Left cardiac atrium (tissue), 4 donors: Measurements from ENCODE around the gene FCHO1. TPM values are rescaled to one million over a fixed set of nuclear protein-coding genes. Genes with fewer than 3 reads are reported as not detected.

Experiments
- ATAC-seq, 2 donors: fragments of 200-7000 bp; cut with Tn5 transposase; one replicate each; pipeline ENCODE4 v1.9.1; 2020; ENCODE audit warnings: mild to moderate bottlenecking in 2 of 2, moderate library complexity in 2 of 2
- DNase-seq: peaks from one replicate; pipeline ENCODE4 v3.0.0-alpha.2; 2020
- intact Hi-C, 2 donors: fragments of 100-400 bp; cut with DNase I; formaldehyde crosslinking; loops; one replicate each; pipeline versions ENCODE4 v1.14.1 to v1.15.1; 2022 to 2023
- long read RNA-seq: library from polyadenylated mRNA; unstranded; transcript quantifications from one replicate; pipeline ENCODE4 v2.0.0, GENCODE V29; 2021
- total RNA-seq, 2 donors: library from RNA; stranded (reverse); fragmentation: NEBNext Ultra II Directional; extraction: Animal tissue kit (Norgen Biotek cat#: 25700); gene quantifications; one replicate each; pipeline ENCODE4 v1.2.1, GENCODE V29; 2021
- donor health status: DM: no; HTN: yes; CAD: no.
- donor health status: DM: no; HTN: yes; CAD: no; lungs with severe emphysema.
- donor health status: DM: yes; HTN: yes; CAD: no.
- donor health status: Dilated cardiomyopathy.

FCHO1 gene, protein sequence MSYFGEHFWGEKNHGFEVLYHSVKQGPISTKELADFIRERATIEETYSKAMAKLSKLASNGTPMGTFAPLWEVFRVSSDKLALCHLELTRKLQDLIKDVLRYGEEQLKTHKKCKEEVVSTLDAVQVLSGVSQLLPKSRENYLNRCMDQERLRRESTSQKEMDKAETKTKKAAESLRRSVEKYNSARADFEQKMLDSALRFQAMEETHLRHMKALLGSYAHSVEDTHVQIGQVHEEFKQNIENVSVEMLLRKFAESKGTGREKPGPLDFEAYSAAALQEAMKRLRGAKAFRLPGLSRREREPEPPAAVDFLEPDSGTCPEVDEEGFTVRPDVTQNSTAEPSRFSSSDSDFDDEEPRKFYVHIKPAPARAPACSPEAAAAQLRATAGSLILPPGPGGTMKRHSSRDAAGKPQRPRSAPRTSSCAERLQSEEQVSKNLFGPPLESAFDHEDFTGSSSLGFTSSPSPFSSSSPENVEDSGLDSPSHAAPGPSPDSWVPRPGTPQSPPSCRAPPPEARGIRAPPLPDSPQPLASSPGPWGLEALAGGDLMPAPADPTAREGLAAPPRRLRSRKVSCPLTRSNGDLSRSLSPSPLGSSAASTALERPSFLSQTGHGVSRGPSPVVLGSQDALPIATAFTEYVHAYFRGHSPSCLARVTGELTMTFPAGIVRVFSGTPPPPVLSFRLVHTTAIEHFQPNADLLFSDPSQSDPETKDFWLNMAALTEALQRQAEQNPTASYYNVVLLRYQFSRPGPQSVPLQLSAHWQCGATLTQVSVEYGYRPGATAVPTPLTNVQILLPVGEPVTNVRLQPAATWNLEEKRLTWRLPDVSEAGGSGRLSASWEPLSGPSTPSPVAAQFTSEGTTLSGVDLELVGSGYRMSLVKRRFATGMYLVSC
- 1 to 10 TPM; 1.5 to 1.8 TPM for total RNA-seq
- long read RNA-seq, partial matches to known transcripts, result 2 of 3 reads
- long read RNA-seq, other reads (novel, unspliced or antisense), result 1 of 3 reads

GRCh38 chr19:17751103-17751911 is at the start of gene FCHO1:
Gene FCHO1, plus strand, starts transcription at chr19:17751477. Its CDS starts 3,688 bp downstream, at chr19:17755165.
- intact Hi-C loops, result no loop called here
- peak; percentile 48 for DNase-seq
- ATAC-seq, result no peak

GRCh38 chr19:17703824-17704463 is 47.3 kb upstream of the FCHO1 start:
- intact Hi-C loops, result loop anchor here in 1 of 2 donors (2.0 kb wide), 1 partner anchor 63 kb away; no protein-coding TSS in a partner anchor
- DNase-seq (peak; percentile 51), ATAC-seq (peak; percentile 74 to 81)

GRCh38 chr19:17706750-17707181 is 44.5 kb upstream of the FCHO1 start:
- DNase-seq (peak; percentile 43), ATAC-seq (peak in 1 of 2 donors; percentile 67)
- intact Hi-C loops, result no loop called here

GRCh38 chr19:17711851-17712250 is 39.4 kb upstream of the FCHO1 start:
- intact Hi-C loops, result no loop called here
- no peak for ATAC-seq
- no peak for DNase-seq

DNA sequence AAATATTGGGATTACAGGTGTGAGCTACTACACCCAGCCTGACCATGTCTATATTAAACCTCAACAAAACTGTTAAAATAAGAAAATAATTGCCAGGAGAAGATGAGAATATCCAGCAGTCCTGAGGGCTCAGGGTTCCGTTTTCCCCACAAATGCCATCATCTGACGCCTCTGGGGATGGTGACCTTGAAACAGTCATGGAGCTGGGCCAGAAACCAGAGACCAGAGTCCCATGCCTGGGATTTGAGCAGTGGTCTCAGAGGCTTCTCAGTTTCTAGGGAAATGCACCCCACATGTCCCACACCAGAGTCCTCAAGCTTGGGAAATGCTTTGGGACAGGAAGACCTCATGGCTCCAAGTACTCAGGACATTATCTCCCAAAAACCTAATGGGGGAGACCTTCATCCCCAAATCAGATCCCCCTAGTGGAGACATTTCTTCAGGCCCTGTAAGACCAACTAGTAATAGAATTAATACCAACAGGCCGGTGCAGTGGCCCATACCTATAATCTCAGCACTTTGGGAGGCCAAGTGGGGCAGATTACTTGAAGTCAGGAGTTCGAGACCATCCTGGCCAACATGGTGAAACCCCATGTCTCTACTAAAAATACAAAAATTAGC is 34.9 kb upstream of the FCHO1 start:
- intact Hi-C loops, result no loop called here
- ATAC-seq (no peak), DNase-seq (no peak)

DNA sequence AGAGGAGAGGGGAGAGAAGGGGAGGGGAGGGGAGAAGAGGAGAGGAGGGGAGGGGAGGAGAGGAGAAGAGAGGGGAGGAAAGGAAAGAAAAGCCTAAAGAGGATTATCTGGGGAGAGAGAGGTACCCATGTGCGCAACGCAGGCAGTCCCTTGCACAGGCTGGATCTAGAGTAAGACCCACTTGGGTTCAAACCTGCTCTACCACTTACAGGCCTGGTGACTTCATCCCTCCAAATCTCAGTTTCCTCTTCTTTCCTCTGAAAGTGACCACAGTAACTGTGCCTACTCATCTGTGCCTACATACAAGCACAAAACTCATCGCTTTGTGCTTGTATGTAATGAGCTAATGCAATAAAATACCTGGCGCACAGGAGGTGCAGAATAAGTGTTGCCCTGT is 32.7 kb upstream of the FCHO1 start:
- intact Hi-C loops, result no loop called here
- DNase-seq (no peak), ATAC-seq (no peak)

GRCh38 chr19:17718947-17719711 is 32.1 kb upstream of the FCHO1 start, which contains the start of gene MAP1S:
Gene MAP1S, plus strand, starts transcription at chr19:17719480. Its CDS starts 23 bp downstream, at chr19:17719503.
- ATAC-seq (peak; percentile 60 to 71), DNase-seq (peak; percentile 71)
- intact Hi-C loops, result no loop called here

GRCh38 chr19:17719730-17720400 is 31.4 kb upstream of the FCHO1 start:
- DNase-seq, result no peak
- intact Hi-C loops, result no loop called here
- ATAC-seq, result no peak

GRCh38 chr19:17720440-17720839 is 30.8 kb upstream of the FCHO1 start:
- ATAC-seq (no peak), DNase-seq (no peak)
- intact Hi-C loops, result no loop called here

DNA sequence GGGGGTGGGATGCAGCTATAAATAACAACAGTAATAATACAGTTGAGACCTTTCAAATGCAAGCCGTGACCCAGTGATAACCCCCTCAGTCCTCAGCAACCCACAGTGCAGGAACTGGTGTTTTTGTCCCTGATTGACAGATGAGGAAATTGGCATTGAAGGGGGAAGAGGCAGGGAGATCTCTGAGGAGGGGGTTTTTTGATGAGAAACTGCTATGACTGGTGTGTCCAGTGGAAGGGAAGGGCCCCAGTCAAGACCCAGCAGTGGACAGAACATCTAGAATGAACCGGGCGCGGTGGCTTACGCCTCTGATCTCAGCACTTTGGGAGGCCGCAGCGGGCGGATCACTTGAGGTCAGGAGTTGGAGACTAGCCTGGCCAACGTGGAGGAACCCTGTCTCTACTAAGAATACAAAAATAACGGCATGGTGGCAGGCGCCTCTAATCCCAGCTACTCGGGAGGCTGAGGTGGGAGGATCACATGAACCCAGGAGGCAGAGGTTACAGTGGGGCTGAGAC is 30.1 kb upstream of the FCHO1 start:
- intact Hi-C loops, result no loop called here
- DNase-seq (no peak), ATAC-seq (no peak)

GRCh38 chr19:17721821-17722220 is 29.5 kb upstream of the FCHO1 start:
- DNase-seq (peak; percentile 71), ATAC-seq (peak in 1 of 2 donors; percentile 61)
- intact Hi-C loops, result no loop called here

DNA sequence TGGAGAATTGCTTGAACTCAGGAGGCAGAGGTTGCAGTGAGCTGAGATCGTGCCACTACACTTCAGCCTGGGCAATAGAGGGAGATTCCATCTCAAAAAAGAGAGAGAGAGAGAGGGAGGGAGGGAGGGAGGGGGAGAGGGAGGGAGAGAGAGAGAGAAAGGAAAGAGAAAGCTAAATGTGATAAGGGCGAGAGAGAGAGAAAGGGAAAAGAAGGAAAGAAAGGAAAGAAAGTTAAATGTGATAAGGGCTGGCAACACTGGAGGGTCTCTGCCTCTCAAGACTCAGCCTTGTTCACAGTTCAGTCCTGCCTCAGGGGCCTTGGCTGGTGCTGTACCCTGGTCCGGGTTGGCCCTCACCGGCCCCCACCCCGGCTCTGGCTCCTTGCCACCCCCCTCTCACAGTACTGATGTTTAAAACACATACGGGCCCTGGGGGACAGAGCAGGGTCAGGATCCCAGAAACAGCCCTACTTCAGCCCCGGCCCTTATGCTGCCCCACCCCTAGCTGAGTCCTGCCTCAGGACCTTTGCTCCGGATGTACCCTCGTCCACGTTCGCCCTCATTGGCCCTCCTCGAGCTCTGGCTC is 28.5 kb upstream of the FCHO1 start:
- no peak for DNase-seq
- intact Hi-C loops, result no loop called here
- no peak for ATAC-seq

- intact Hi-C loops, result no loop called here
- no peak for DNase-seq
- ATAC-seq, result no peak
These were observed 26.6 kb upstream of the FCHO1 start for GRCh38 chr19:17724655-17725054.

- ATAC-seq, result no peak
- intact Hi-C loops, result no loop called here
- DNase-seq, result no peak
These were observed 25.7 kb upstream of the FCHO1 start for GRCh38 chr19:17725422-17726078.

- DNase-seq (no peak), ATAC-seq (no peak)
- intact Hi-C loops, result no loop called here
These were observed 25.0 kb upstream of the FCHO1 start for GRCh38 chr19:17726136-17726741.
